Tracheal epithelial cell (primary cell): Measurements from ENCODE around the gene ACTL6A. TPM values are rescaled to one million over a fixed set of nuclear protein-coding genes. Genes with fewer than 3 reads are reported as not detected.

Experiments used
- total RNA-seq: library from RNA; depleted of rRNA; stranded (reverse); fragments of >200 nt; gene quantifications from 2 replicates; pipeline ENCODE4 v1.2.1, GENCODE V29; 2014

ACTL6A gene
- 64.2 and 75.4 TPM in 2 replicates for total RNA-seq

GRCh38 chr3:179562591-179563270 lies at the start of gene ACTL6A:
Gene ACTL6A (plus strand): TSS chr3:179562926. CDS start chr3:179563093, 167 bp downstream.

GRCh38 chr3:179604321-179605078 lies 41.8 kb downstream of the ACTL6A start, which contains the start of the genes MRPL47 and NDUFB5:
Gene MRPL47 (minus strand): TSS chr3:179604638. CDS start chr3:179604624, 14 bp downstream.
Gene NDUFB5 (plus strand): TSS chr3:179604794. CDS start chr3:179604816, 22 bp downstream.

Other genes with a start within 250 kb of the ACTL6A start
- gene ZNF639, start 239.9 kb upstream of the ACTL6A start, total RNA-seq, result 40.7 and 55.8 TPM in 2 replicates
- 38.8 and 46.5 TPM in 2 replicates for gene MFN1, start 215.2 kb upstream of the ACTL6A start, total RNA-seq
- 11.9 and 26.0 TPM in 2 replicates for gene GNB4, start 111.5 kb upstream of the ACTL6A start, total RNA-seq
- gene MRPL47, start 41.7 kb downstream of the ACTL6A start, total RNA-seq, result 32.2 and 34.2 TPM in 2 replicates
- 120 and 151 TPM in 2 replicates for gene NDUFB5, start 41.9 kb downstream of the ACTL6A start, total RNA-seq
- 1.9 and 2.4 TPM in 2 replicates for gene USP13, start 90.1 kb downstream of the ACTL6A start, total RNA-seq